Measurements from ENCODE around the gene CEP170B. TPM values are rescaled to one million over a fixed set of nuclear protein-coding genes. Genes with fewer than 3 reads are reported as not detected.
"Not testable (repeated sequence)": the region's sequence is repeated elsewhere in the genome, so short reads cannot be mapped to it uniquely, and the experiment has no call there.

CEP170B gene
- total and polyA plus RNA-seq, 2 donors (not counting 3 experiments of a cell fraction or from before 2014, with no cell fraction given) = 13.9 to 38.6 TPM

- H3K9me1 ChIP-seq (replicated peaks; ENCODE audit: control insufficient read depth, extremely low read depth, insufficient read depth, low read length) = no peaks in the 10 kb centered on the region
- H3K9me3 ChIP-seq (replicated peaks; ENCODE audit: control insufficient read depth, insufficient read depth, low read length) = no peaks in the 10 kb centered on the region
- TF ChIP-seq MAX (IDR thresholded peaks at IDR 0.05; ENCODE audit: insufficient read depth, insufficient read length) (no peak), EZH2 (IDR thresholded peaks at IDR 0.05; ENCODE audit: borderline replicate concordance, low read depth, low read length, severe bottlenecking) (no peak)
- ChIA-PET POLR2A (no interaction called here), CTCF (no interaction called here)
- no peak overlapping the region for H3K9ac ChIP-seq (replicated peaks; ENCODE audit: extremely low read depth, insufficient read depth, low read length)
- H3K4me1 ChIP-seq (ENCODE audit: control insufficient read depth, extremely low read depth, insufficient read depth, low read length) = no peaks in the 10 kb centered on the region
- H3K4me2 ChIP-seq (ENCODE audit: insufficient read depth, low read length) = no peak overlapping the region
- H2AFZ ChIP-seq (ENCODE audit: low read depth, low read length) = no peak overlapping the region
- dilution Hi-C loops (cut with MboI; ENCODE audit: extremely low pct_ligation_motif_present, low sequenced_read_pairs) (no loop called here), intact Hi-C loops (cut with micrococcal nuclease) (no loop called here)
- H3K4me3 ChIP-seq (replicated peaks in 1 of 3; ENCODE audit: insufficient read depth in 1 of 3, low read depth in 1 of 3, low read length in 3 of 3) = no peak overlapping the region
- no TSS peak for BruUV-seq (replicated peaks)
- DNase-seq (ENCODE audit: low read depth, low spot score) (no peak), FAIRE-seq (no peak)
- H3K79me2 ChIP-seq (ENCODE audit: control insufficient read depth, insufficient read depth, low read length) = no peaks in the 10 kb centered on the region
- H3K27ac ChIP-seq (ENCODE audit: insufficient read depth, low read depth, low read length) = no peak overlapping the region
- H4K20me1 ChIP-seq (replicated peaks; ENCODE audit: control insufficient read depth, extremely low read depth, insufficient read depth, low read length) = no peaks in the 10 kb centered on the region
- no peaks in the 10 kb centered on the region for H3K27me3 ChIP-seq (ENCODE audit: control insufficient read depth in 2 of 2, insufficient read depth in 2 of 2, low read length in 2 of 2)
- H3K36me3 ChIP-seq (ENCODE audit: control insufficient read depth in 2 of 2, extremely low read depth in 1 of 2, insufficient read depth in 2 of 2, low read length in 2 of 2) = peaks cover 3 to 30% of the 10 kb centered on the region in 2 experiments
Measured at GRCh38 chr14:104883681-104884361, 18.8 kb downstream of the CEP170B start.

DNA sequence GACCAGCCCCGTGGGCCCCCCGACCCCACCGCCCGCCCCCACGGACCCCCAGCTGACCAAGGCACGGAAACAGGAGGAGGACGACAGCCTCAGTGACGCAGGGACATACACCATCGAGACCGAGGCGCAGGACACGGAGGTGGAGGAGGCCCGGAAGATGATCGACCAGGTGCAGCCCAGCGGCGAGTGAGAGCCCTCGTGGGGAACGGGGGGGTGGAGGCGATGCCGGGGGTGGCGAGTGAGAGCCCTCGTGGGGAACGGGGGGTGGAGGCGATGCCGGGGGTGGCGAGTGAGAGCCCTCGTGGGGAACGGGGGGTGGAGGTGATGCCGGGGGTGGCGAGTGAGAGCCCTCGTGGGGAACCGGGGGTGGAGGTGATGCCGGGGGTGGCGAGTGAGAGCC is 19.3 kb downstream of the CEP170B start:
- CTCF ChIA-PET = not testable (repeated sequence)

More for the DNA sequence above, 19.3 kb downstream of the CEP170B start:
- dilution Hi-C loops (cut with MboI; ENCODE audit: extremely low pct_ligation_motif_present, low sequenced_read_pairs); H3K4me2 ChIP-seq (ENCODE audit: insufficient read depth, low read length); H3K27me3 ChIP-seq (ENCODE audit: control insufficient read depth in 2 of 2, insufficient read depth in 2 of 2, low read length in 2 of 2); H3K9me1 ChIP-seq (replicated peaks; ENCODE audit: control insufficient read depth, extremely low read depth, insufficient read depth, low read length); POLR2A ChIA-PET; H3K9me3 ChIP-seq (replicated peaks; ENCODE audit: control insufficient read depth, insufficient read depth, low read length); DNase-seq (ENCODE audit: low read depth, low spot score); H4K20me1 ChIP-seq (replicated peaks; ENCODE audit: control insufficient read depth, extremely low read depth, insufficient read depth, low read length); BruUV-seq (replicated peaks); H3K9ac ChIP-seq (replicated peaks; ENCODE audit: extremely low read depth, insufficient read depth, low read length); intact Hi-C loops (cut with micrococcal nuclease); H3K4me1 ChIP-seq (ENCODE audit: control insufficient read depth, extremely low read depth, insufficient read depth, low read length); H2AFZ ChIP-seq (ENCODE audit: low read depth, low read length); H3K27ac ChIP-seq (ENCODE audit: insufficient read depth, low read depth, low read length); H3K4me3 ChIP-seq (replicated peaks in 1 of 3; ENCODE audit: insufficient read depth in 1 of 3, low read depth in 1 of 3, low read length in 3 of 3); FAIRE-seq; H3K79me2 ChIP-seq (ENCODE audit: control insufficient read depth, insufficient read depth, low read length): not testable (repeated sequence)
- peaks cover 3 to 30% of the 10 kb centered on the region in 2 experiments for H3K36me3 ChIP-seq (ENCODE audit: control insufficient read depth in 2 of 2, extremely low read depth in 1 of 2, insufficient read depth in 2 of 2, low read length in 2 of 2)
